ENCODE data around the gene TM4SF18. TPM values are rescaled to one million over a fixed set of nuclear protein-coding genes. Genes with fewer than 3 reads are reported as not detected.
A peak's percentile ranks its signal among the peaks of the same experiment; 100 is the strongest.

The TM4SF18 gene
- total RNA-seq, 1 experiment from 2014 or later = 9.8 TPM

DNA sequence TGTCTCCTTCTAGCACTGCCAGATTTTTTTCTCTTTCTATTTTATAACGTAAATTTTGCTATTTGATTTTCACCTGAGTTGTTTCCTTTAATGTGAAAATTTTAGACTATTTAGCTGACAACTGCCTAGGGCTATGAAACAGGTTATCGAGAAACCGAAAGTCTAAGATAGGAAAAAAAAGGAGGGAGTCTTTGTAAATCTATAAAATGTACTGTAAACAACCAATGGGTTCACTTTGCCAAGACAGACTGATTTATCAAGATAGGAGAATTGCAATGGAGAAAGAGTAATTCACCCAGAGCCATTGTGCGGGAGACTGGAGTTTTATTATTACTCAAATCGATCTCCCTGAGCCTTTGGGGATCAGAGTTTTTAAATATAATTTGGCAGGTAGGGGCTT, 50.0 kb downstream of the TM4SF18 start:
- Mint-ChIP-seq H3K9me3 (no peaks in the 10 kb centered on the region; a peak in 1 of 5 replicates), H3K27me3 (ENCODE audit: low read depth) (no peaks in the 10 kb centered on the region), H3K4me1 (peaks cover 2 to 3% of the 10 kb centered on the region in 2 experiments; a peak in 1 of 4 replicates), H3K4me3 (no peak overlapping the region), H3K36me3 (ENCODE audit: insufficient read depth in 1 of 3, low read depth in 3 of 3) (peaks cover 0 to 5% (median 4%) of the 10 kb centered on the region in 3 experiments; a peak in 2 of 7 replicates), H3K27ac (0 out of 7 replicates have a peak overlapping the region, but pooled peaks of 1 of the 3 experiments have one; percentile 8)
- TF ChIP-seq, protein P1, sequence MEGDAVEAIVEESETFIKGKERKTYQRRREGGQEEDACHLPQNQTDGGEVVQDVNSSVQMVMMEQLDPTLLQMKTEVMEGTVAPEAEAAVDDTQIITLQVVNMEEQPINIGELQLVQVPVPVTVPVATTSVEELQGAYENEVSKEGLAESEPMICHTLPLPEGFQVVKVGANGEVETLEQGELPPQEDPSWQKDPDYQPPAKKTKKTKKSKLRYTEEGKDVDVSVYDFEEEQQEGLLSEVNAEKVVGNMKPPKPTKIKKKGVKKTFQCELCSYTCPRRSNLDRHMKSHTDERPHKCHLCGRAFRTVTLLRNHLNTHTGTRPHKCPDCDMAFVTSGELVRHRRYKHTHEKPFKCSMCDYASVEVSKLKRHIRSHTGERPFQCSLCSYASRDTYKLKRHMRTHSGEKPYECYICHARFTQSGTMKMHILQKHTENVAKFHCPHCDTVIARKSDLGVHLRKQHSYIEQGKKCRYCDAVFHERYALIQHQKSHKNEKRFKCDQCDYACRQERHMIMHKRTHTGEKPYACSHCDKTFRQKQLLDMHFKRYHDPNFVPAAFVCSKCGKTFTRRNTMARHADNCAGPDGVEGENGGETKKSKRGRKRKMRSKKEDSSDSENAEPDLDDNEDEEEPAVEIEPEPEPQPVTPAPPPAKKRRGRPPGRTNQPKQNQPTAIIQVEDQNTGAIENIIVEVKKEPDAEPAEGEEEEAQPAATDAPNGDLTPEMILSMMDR (conservative IDR thresholded peaks at IDR 0.05) = no peak
- no peak overlapping the region for H3K9ac ChIP-seq (ENCODE audit: extremely low read depth, insufficient read length, low read length)
- no peak overlapping the region for H3K56ac ChIP-seq (ENCODE audit: insufficient read length, low read depth, low read length)
- no peak overlapping the region for H3K18ac ChIP-seq (ENCODE audit: insufficient read length, low read depth, low read length)
- H3K23ac ChIP-seq (ENCODE audit: insufficient read length, low read depth, low read length) = no peak overlapping the region
- WGBS (ENCODE audit: extremely low coverage, insufficient read length, low lambda C conversion rate) = no CpG with 5 or more reads among the region's 5 CpGs
- H3K4me2 ChIP-seq (ENCODE audit: insufficient read depth, insufficient read length, low read length) = no peak overlapping the region
- no peak overlapping the region for H2BK20ac ChIP-seq (ENCODE audit: low read depth, low read length, poor library complexity, severe bottlenecking)
- no peak overlapping the region for H3T11ph ChIP-seq (ENCODE audit: low read length)
- no peaks in the 10 kb centered on the region for H3K79me2 ChIP-seq (ENCODE audit: insufficient read depth, low read length)
- no peak overlapping the region for H3K4ac ChIP-seq (ENCODE audit: low read depth, low read length)
- no peak overlapping the region for H2BK12ac ChIP-seq (ENCODE audit: insufficient read length, low read depth, low read length)
- H4K20me1 ChIP-seq (ENCODE audit: control insufficient read depth, insufficient read depth, insufficient read length) = no peaks in the 10 kb centered on the region
- H4K5ac ChIP-seq (ENCODE audit: insufficient read length, low read depth, low read length) = no peak overlapping the region
- H3K27me3 ChIP-seq (ENCODE audit: insufficient read depth, low read length) = no peaks in the 10 kb centered on the region
- H3K4me1 ChIP-seq (ENCODE audit: insufficient read depth, low read length) = no peaks in the 10 kb centered on the region; the same call in 1 of the 2 replicates
- H2BK5ac ChIP-seq (ENCODE audit: insufficient read length, low read length) = no peak overlapping the region
- no peaks in the 10 kb centered on the region for H3K9me3 ChIP-seq (ENCODE audit: control insufficient read depth, low read depth, low read length)
- H3K27ac ChIP-seq (ENCODE audit: insufficient read length, low read depth, low read length) = no peak overlapping the region
- DNase-seq = no peak
- no peak overlapping the region for H2AFZ ChIP-seq (ENCODE audit: low read length)
- H2BK120ac ChIP-seq (ENCODE audit: low read depth, low read length, poor library complexity, severe bottlenecking) = no peak overlapping the region
- no peak overlapping the region for H4K91ac ChIP-seq (ENCODE audit: insufficient read length, low read depth, low read length)
- H3K23me2 ChIP-seq (ENCODE audit: insufficient read length, low read depth, low read length, poor library complexity, severe bottlenecking) = no peaks in the 10 kb centered on the region
- H3K14ac ChIP-seq (ENCODE audit: insufficient read depth, low read length) = no peak overlapping the region
- no peak overlapping the region for H2AK5ac ChIP-seq (ENCODE audit: insufficient read length, low read length)
- no peak overlapping the region for H2BK15ac ChIP-seq (ENCODE audit: low read depth, low read length)
- H4K8ac ChIP-seq (replicated peaks; ENCODE audit: insufficient read length, low read depth, low read length) = no peak overlapping the region
- no peaks in the 10 kb centered on the region for H3K79me1 ChIP-seq (ENCODE audit: insufficient read depth, low read depth, low read length, poor library complexity, severe bottlenecking)

Measured in H9 (cell line).